Heart left ventricle (tissue), 16 donors: ENCODE data around the gene NPHP1. TPM values are rescaled to one million over a fixed set of nuclear protein-coding genes. Genes with fewer than 3 reads are reported as not detected.

Source experiments
- ATAC-seq, 4 donors: fragments of 200-7000 bp; cut with Tn5 transposase; one replicate each; pipeline ENCODE4 v1.9.1; 2020 to 2022; ENCODE audit warnings: moderate library complexity in 4 of 4, mild to moderate bottlenecking in 3 of 4, moderate number of reproducible peaks in 1 of 4
- DNase-seq, 5 donors: peaks; one replicate each; pipeline ENCODE4 v3.0.0-alpha.2; 2020
- H3K27ac ChIP-seq, 12 donors: fragments of 200-600 bp; sonication (generic) in 4 of 12; one replicate each; pipeline versions ENCODE4 v1.5.0 to v1.8.0; 2016 to 2022; ENCODE audit warnings: mild to moderate bottlenecking in 2 of 12
- H3K27me3 ChIP-seq, 9 donors: fragments of 200-600 bp; sonication (generic) in 2 of 9; one replicate each; pipeline versions ENCODE4 v1.5.1 to v1.8.0; 2016 to 2022; ENCODE audit warnings: mild to moderate bottlenecking in 3 of 9
- H3K36me3 ChIP-seq, 9 donors: fragments of 200-600 bp; sonication (generic) in 2 of 9; one replicate each; pipeline versions ENCODE4 v1.5.0 to v1.8.0; 2018 to 2022; ENCODE audit warnings: mild to moderate bottlenecking in 2 of 9
- H3K4me1 ChIP-seq, 12 donors: fragments of 200-600 bp; sonication (generic) in 4 of 12; one replicate each; pipeline versions ENCODE4 v1.5.0 to v1.8.0; 2016 to 2022; ENCODE audit warnings: mild to moderate bottlenecking in 3 of 12
- H3K4me3 ChIP-seq, 12 donors: fragments of 200-600 bp; sonication (generic) in 4 of 12; one replicate each; pipeline versions ENCODE4 v1.5.0 to v1.8.0; 2017 to 2022; ENCODE audit warnings: mild to moderate bottlenecking in 9 of 12, moderate library complexity in 4 of 12
- H3K9me3 ChIP-seq, 12 donors: fragments of 200-600 bp; sonication (generic) in 4 of 12; one replicate each; pipeline versions ENCODE4 v1.5.0 to v1.8.0; 2016 to 2022; ENCODE audit warnings: mild to moderate bottlenecking in 1 of 12
- POLR2A ChIP-seq, 2 donors: fragments of 450-650 bp; IDR thresholded peaks; one replicate each; pipeline ENCODE4 v1.6.1; 2017; ENCODE audit warnings: antibody characterized with exemption in 2 of 2, mild to moderate bottlenecking in 2 of 2, moderate library complexity in 2 of 2
- WGBS, 4 donors: extraction: QIAGEN DNeasy Blood & Tissue Kit in 2 of 4; methylation state at CpG; one replicate each; pipeline versions ENCODE4 v1.1.5 to v1.1.7; 2013 to 2018; 5-methylcytosine and 5-hydroxymethylcytosine counted together
- intact Hi-C, 10 donors: fragments of 100-400 bp; cut with DNase I; formaldehyde crosslinking; loops; one replicate each; pipeline versions ENCODE4 v1.11.1 to v1.14.2; 2022
- polyA plus RNA-seq, 2 donors: library from polyadenylated mRNA; stranded (reverse); fragments of 200-250 nt; gene quantifications; one replicate each; pipeline ENCODE4 v1.2.3, GENCODE V29; 2013
- total RNA-seq, 9 donors: library from RNA; depleted of rRNA in 2 of 9; stranded (reverse); fragments of >200 nt in 2 of 9; fragmentation: NEBNext Ultra II Directional in 3 of 9; extraction: Animal tissue kit (Norgen Biotek cat#: 25700) in 3 of 9; gene quantifications; one replicate each; pipeline versions ENCODE4 v1.1.0 to v1.2.4, GENCODE V29; 2016 to 2023
- TF ChIP-seq, protein P1 (sequence below), 12 donors: fragments of 200-600 bp; sonication (generic) in 4 of 12; IDR thresholded peaks; one replicate each; pipeline versions ENCODE4 v1.5.0 to v1.8.0; 2018 to 2022; ENCODE audit warnings: antibody characterized with exemption in 12 of 12, mild to moderate bottlenecking in 5 of 12
- donor health status: ischemic (EF 13 %, LVEDD 7.1; RV severe dilation, severe dysfunction).
- donor health status: healthy with polysubstance abuse.
- donor health status: DM: no; HTN: yes; CAD: no.
- donor health status: DM: no; HTN: no; CAD: no.
- donor health status: ischemic (EF 25% LVEDD 6.9; RV normal size, moderate dysfunction).
- donor health status: ischemic (EF 25% LVEDD 5.7; RV mildly dilated, moderate dysfunction).
- donor health status: healthy.
- donor health status: DM: yes; HTN: yes; CAD: no.
- donor health status: ischemic (EF 35%, LVEDD 5.7; RV mildly dilated, moderate dysfunction).
- donor health status: nonischemic (EF 11% LVEDD 7.7; RV severe dilation, severe dysfunction).
- donor health status: DM: yes; HTN: yes; CAD: no.
- donor health status: PGD.
- donor health status: ischemic (EF 29% LVEDD 5.4; RV normal size, mild dysfunction).
- donor health status: nonischemic (EF 23%, LVEDD 6.1; RV moderate dilation, normal function).

Gene NPHP1
- total and polyA plus RNA-seq, 11 donors, result 4.7 to 7.9 (median 5.6) TPM

DNA sequence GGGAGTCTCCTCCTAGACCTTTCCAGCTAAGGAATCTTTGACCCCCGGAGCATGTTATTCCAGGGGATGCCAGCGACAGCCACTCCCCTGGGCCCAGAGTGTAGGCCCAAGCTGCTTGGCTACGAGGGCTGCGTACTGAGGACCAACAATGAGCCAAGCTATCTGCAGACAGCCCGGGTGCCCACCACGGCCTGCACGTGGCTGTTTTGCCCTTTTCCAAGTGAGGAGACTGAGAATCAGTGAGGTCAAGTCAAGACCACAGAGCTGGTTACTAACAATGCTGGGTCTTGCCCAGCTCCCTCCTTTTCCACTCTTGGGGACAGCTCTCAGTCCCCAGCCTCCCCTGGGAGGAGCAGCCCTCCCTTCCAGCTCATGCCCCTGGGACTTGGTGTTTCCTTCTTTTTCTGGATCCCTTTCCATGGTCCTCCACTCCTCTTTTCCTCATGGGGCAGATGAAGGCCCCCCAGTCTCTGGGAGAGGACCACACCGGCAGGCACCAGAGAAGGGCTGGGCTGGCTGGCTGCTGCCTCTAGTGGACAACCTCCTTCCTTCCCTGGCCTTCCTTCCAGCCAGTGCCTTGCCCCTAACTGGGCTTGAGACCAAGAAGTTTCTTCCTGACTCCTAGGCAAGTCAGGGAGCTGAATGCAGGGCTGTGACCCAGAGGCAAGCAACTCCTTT, 88.6 kb downstream of the NPHP1 start:
- Histone ChIP-seq H3K4me3 (peak overlapping the region; percentile 20 to 69 (median 56)), H3K27me3 (peaks cover 0 to 27% (median 17%) of the 10 kb centered on the region in 9 donors), H3K4me1 (peaks cover 0 to 50% (median 23%) of the 10 kb centered on the region in 12 donors), H3K36me3 (no peaks in the 10 kb centered on the region), H3K9me3 (no peaks in the 10 kb centered on the region), H3K27ac (peak overlapping the region; percentile 30 to 88 (median 84))
- 2 to 13% (median 8%) methylated on average over 3 to 8 of the region's 8 CpGs for WGBS, 4 donors
- ATAC-seq (peak; percentile 72 to 83 (median 75)), DNase-seq (peak; percentile 64 to 76 (median 66))
- no peak for TF ChIP-seq POLR2A (IDR thresholded peaks at IDR 0.05)
- TF ChIP-seq, protein P1, sequence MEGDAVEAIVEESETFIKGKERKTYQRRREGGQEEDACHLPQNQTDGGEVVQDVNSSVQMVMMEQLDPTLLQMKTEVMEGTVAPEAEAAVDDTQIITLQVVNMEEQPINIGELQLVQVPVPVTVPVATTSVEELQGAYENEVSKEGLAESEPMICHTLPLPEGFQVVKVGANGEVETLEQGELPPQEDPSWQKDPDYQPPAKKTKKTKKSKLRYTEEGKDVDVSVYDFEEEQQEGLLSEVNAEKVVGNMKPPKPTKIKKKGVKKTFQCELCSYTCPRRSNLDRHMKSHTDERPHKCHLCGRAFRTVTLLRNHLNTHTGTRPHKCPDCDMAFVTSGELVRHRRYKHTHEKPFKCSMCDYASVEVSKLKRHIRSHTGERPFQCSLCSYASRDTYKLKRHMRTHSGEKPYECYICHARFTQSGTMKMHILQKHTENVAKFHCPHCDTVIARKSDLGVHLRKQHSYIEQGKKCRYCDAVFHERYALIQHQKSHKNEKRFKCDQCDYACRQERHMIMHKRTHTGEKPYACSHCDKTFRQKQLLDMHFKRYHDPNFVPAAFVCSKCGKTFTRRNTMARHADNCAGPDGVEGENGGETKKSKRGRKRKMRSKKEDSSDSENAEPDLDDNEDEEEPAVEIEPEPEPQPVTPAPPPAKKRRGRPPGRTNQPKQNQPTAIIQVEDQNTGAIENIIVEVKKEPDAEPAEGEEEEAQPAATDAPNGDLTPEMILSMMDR (IDR thresholded peaks at IDR 0.05), result peak; percentile 25 to 73 (median 52)
- intact Hi-C loops, result loop anchor here in 3 of 10 donors (2.0 to 5.0 kb wide), 2 partner anchors 41 kb away; no protein-coding TSS in a partner anchor

- no peaks in the 10 kb centered on the region for H3K36me3 ChIP-seq
- peak; percentile 43 to 78 (median 72) for ATAC-seq
- peak in 2 of 5 donors; percentile 59 to 65 for DNase-seq
- 6 to 16% (median 8%) methylated on average over 61 to 62 of the region's 62 CpGs for WGBS, 4 donors
- peak within 1 kb of the TSS; percentile 37 to 88 (median 84) for H3K27ac ChIP-seq
- H3K27me3 ChIP-seq, result peaks cover 0 to 27% (median 17%) of the 10 kb centered on the region in 9 donors
- TF ChIP-seq POLR2A (IDR thresholded peaks at IDR 0.05), result peak in 1 of 2 donors; percentile 51
- TF ChIP-seq, protein P1 (IDR thresholded peaks at IDR 0.05), result no peak
- peaks cover 0 to 4% (median 0%) of the 10 kb centered on the region in 12 donors for H3K9me3 ChIP-seq
- H3K4me3 ChIP-seq, result peak within 1 kb of the TSS; percentile 20 to 69 (median 56)
- intact Hi-C loops, result loop anchor here in 5 of 10 donors (1.0 to 5.0 kb wide), 3 partner anchors 9 to 42 kb away; no protein-coding TSS in a partner anchor
- peaks cover 0 to 46% (median 22%) of the 10 kb centered on the region in 12 donors for H3K4me1 ChIP-seq
These were observed 89.4 kb downstream of the NPHP1 start, which contains the start of gene MALL for GRCh38 chr2:110115291-110116032. MALL (minus strand) TSS chr2:110115822; CDS start chr2:110115792, 30 bp downstream.

GRCh38 chr2:110114831-110115255, 90.0 kb downstream of the NPHP1 start:
- Histone ChIP-seq H3K27me3 (peaks cover 0 to 27% (median 17%) of the 10 kb centered on the region in 9 donors), H3K4me3 (peak overlapping the region; percentile 20 to 69 (median 56)), H3K27ac (peak overlapping the region; percentile 37 to 88 (median 84)), H3K36me3 (no peaks in the 10 kb centered on the region), H3K4me1 (peaks cover 0 to 40% (median 16%) of the 10 kb centered on the region in 12 donors), H3K9me3 (peaks cover 0 to 6% (median 0%) of the 10 kb centered on the region in 12 donors)
- intact Hi-C loops, result loop anchor here in 4 of 10 donors (1.0 to 5.0 kb wide), 3 partner anchors 9 to 42 kb away; no protein-coding TSS in a partner anchor
- 61 to 79% (median 67%) methylated on average over 10 to 14 of the region's 14 CpGs for WGBS, 4 donors
- ATAC-seq (no peak), DNase-seq (no peak)
- TF ChIP-seq, protein P1 (IDR thresholded peaks at IDR 0.05), result no peak
- no peak for TF ChIP-seq POLR2A (IDR thresholded peaks at IDR 0.05)
